Astrocyte of the spinal cord (primary cell): ENCODE data around the gene PPL.

Experiments
- DNase-seq: peaks from one replicate; pipeline ENCODE4 v3.0.0; 2011; ENCODE audit warnings: low read depth, low spot score
- H3K4me3 ChIP-seq: 2 replicates; pipeline ENCODE4 v1.5.1; 2011; ENCODE audit warnings: low read depth, mild to moderate bottlenecking, low read length, moderate library complexity
- CTCF ChIP-seq: IDR thresholded peaks from 2 replicates; pipeline ENCODE4 v1.5.1; 2012; ENCODE audit warnings: low read depth, mild to moderate bottlenecking, low read length, inconsistent platforms
- in situ Hi-C: cut with HindIII; loops from 2 replicates; pipeline ENCODE4 v1.10.0; 2017; ENCODE audit warnings: low sequenced_read_pairs

The PPL gene

GRCh38 chr16:4846901-4847773 is 89.8 kb downstream of the PPL start, which contains the start of the genes GLYR1 and UBN1:
TSS of gene GLYR1 (minus strand) at chr16:4847288. CDS start at chr16:4847265, 23 bp downstream.
TSS of gene UBN1 (plus strand) at chr16:4847481. CDS start at chr16:4852918, 5,437 bp downstream.
- H3K4me3 ChIP-seq: peak within 1 kb of the TSS; percentile 90
- peak; percentile 97 for DNase-seq
- in situ Hi-C loops: no loop called here
- no peak for TF ChIP-seq CTCF

GRCh38 chr16:4846503-4846900 is 90.4 kb downstream of the PPL start:
- DNase-seq: peak; percentile 56
- H3K4me3 ChIP-seq: peak overlapping the region; percentile 90
- no peak for TF ChIP-seq CTCF
- in situ Hi-C loops: no loop called here

GRCh38 chr16:4840984-4841383 is 96.0 kb downstream of the PPL start:
- H3K4me3 ChIP-seq: no peak overlapping the region
- no peak for TF ChIP-seq CTCF
- in situ Hi-C loops: no loop called here
- DNase-seq: no peak

GRCh38 chr16:4839942-4840341 is 97.0 kb downstream of the PPL start:
- in situ Hi-C loops: no loop called here
- no peak overlapping the region for H3K4me3 ChIP-seq
- no peak for DNase-seq
- TF ChIP-seq CTCF: no peak

- TF ChIP-seq CTCF: no peak
- in situ Hi-C loops: no loop called here
- no peak overlapping the region for H3K4me3 ChIP-seq
- DNase-seq: no peak
Measured at GRCh38 chr16:4837733-4838501, 99.0 kb downstream of the PPL start.

- DNase-seq: no peak
- no peak for TF ChIP-seq CTCF
- in situ Hi-C loops: no loop called here
- no peak overlapping the region for H3K4me3 ChIP-seq
Measured at GRCh38 chr16:4836727-4837126, 100.2 kb downstream of the PPL start.
